ENCODE results near the gene RPP40.

RPP40 gene

GRCh38 chr6:4987432-4987831 is 16.4 kb downstream of the RPP40 start:
- H3K27ac ChIP-seq (ENCODE audit: low read length) = no peak overlapping the region
- no peak overlapping the region for H3K4me3 ChIP-seq (ENCODE audit: low read length)
- H3K4me1 ChIP-seq (ENCODE audit: control insufficient read depth, insufficient read depth, low read length) = no peaks in the 10 kb centered on the region
- H3K36me3 ChIP-seq (ENCODE audit: control insufficient read depth, insufficient read depth, low read length) = no peaks in the 10 kb centered on the region
- no CpG with 5 or more reads among the region's 4 CpGs for WGBS (ENCODE audit: insufficient coverage, insufficient read length)
- H3K9me3 ChIP-seq (ENCODE audit: control insufficient read depth, insufficient read depth, low read length) = no peaks in the 10 kb centered on the region
- no peak for DNase-seq (ENCODE audit: low read depth, low spot score)
- no peaks in the 10 kb centered on the region for H3K27me3 ChIP-seq (ENCODE audit: control insufficient read depth, insufficient read depth, low read length)

GRCh38 chr6:4986999-4987398 is 16.8 kb downstream of the RPP40 start:
- no CpG with 5 or more reads among the region's 3 CpGs for WGBS (ENCODE audit: insufficient coverage, insufficient read length)
- H3K27me3 ChIP-seq (ENCODE audit: control insufficient read depth, insufficient read depth, low read length) = no peaks in the 10 kb centered on the region
- DNase-seq (ENCODE audit: low read depth, low spot score) = no peak

GRCh38 chr6:4983322-4983721 is 20.5 kb downstream of the RPP40 start:
- Histone ChIP-seq H3K9me3 (ENCODE audit: control insufficient read depth, insufficient read depth, low read length) (no peaks in the 10 kb centered on the region), H3K27ac (ENCODE audit: low read length) (no peak overlapping the region), H3K4me3 (ENCODE audit: low read length) (no peak overlapping the region), H3K4me1 (ENCODE audit: control insufficient read depth, insufficient read depth, low read length) (no peaks in the 10 kb centered on the region), H3K27me3 (ENCODE audit: control insufficient read depth, insufficient read depth, low read length) (no peaks in the 10 kb centered on the region), H3K36me3 (ENCODE audit: control insufficient read depth, insufficient read depth, low read length) (no peaks in the 10 kb centered on the region)
- WGBS (ENCODE audit: insufficient coverage, insufficient read length) = no CpG with 5 or more reads among the region's 6 CpGs
- no peak for DNase-seq (ENCODE audit: low read depth, low spot score)

More at GRCh38 chr6:4986999-4987398, 16.8 kb downstream of the RPP40 start:
- no peaks in the 10 kb centered on the region for H3K36me3 ChIP-seq (ENCODE audit: control insufficient read depth, insufficient read depth, low read length)
- no peaks in the 10 kb centered on the region for H3K4me1 ChIP-seq (ENCODE audit: control insufficient read depth, insufficient read depth, low read length)
- no peaks in the 10 kb centered on the region for H3K9me3 ChIP-seq (ENCODE audit: control insufficient read depth, insufficient read depth, low read length)
- no peak overlapping the region for H3K4me3 ChIP-seq (ENCODE audit: low read length)
- H3K27ac ChIP-seq (ENCODE audit: low read length) = no peak overlapping the region

- H3K36me3 ChIP-seq (ENCODE audit: control insufficient read depth, insufficient read depth, low read length) = no peaks in the 10 kb centered on the region
- no peak overlapping the region for H3K4me3 ChIP-seq (ENCODE audit: low read length)
- no peak overlapping the region for H3K27ac ChIP-seq (ENCODE audit: low read length)
- H3K27me3 ChIP-seq (ENCODE audit: control insufficient read depth, insufficient read depth, low read length) = no peaks in the 10 kb centered on the region
- no peaks in the 10 kb centered on the region for H3K4me1 ChIP-seq (ENCODE audit: control insufficient read depth, insufficient read depth, low read length)
- H3K9me3 ChIP-seq (ENCODE audit: control insufficient read depth, insufficient read depth, low read length) = no peaks in the 10 kb centered on the region
- WGBS (ENCODE audit: insufficient coverage, insufficient read length) = no CpG with 5 or more reads among the region's 6 CpGs
- DNase-seq (ENCODE audit: low read depth, low spot score) = no peak
Observed at GRCh38 chr6:4981761-4982160, 22.1 kb downstream of the RPP40 start.

- no peaks in the 10 kb centered on the region for H3K4me1 ChIP-seq (ENCODE audit: control insufficient read depth, insufficient read depth, low read length)
- WGBS (ENCODE audit: insufficient coverage, insufficient read length) = no CpG with 5 or more reads among the region's 3 CpGs
- H3K27ac ChIP-seq (ENCODE audit: low read length) = no peak overlapping the region
- H3K4me3 ChIP-seq (ENCODE audit: low read length) = no peak overlapping the region
- H3K27me3 ChIP-seq (ENCODE audit: control insufficient read depth, insufficient read depth, low read length) = no peaks in the 10 kb centered on the region
- no peaks in the 10 kb centered on the region for H3K9me3 ChIP-seq (ENCODE audit: control insufficient read depth, insufficient read depth, low read length)
- DNase-seq (ENCODE audit: low read depth, low spot score) = no peak
- H3K36me3 ChIP-seq (ENCODE audit: control insufficient read depth, insufficient read depth, low read length) = no peaks in the 10 kb centered on the region
Observed at GRCh38 chr6:4979426-4979825, 24.4 kb downstream of the RPP40 start.

DNA sequence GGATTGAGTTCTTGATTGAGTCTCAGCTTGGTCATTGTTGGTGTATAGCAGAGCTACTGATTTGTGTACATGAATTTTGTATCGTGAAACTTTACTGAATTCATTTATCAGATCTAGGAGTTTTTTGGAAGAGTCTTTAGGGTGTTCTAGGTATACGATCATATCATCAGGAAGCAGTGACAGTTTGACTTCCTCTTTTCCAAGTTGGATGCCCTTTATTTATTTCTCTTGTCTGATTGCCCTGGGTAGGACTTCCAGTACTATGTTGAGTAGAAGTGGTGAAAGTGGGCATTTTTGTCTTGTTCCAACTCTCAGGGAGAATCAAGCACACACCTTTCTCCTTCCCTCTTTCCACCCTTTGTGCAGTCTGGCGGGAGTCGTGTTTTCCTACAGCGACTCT is 26.4 kb downstream of the RPP40 start:
- WGBS (ENCODE audit: insufficient coverage, insufficient read length) = no CpG with 5 or more reads among the region's 5 CpGs
- no peaks in the 10 kb centered on the region for H3K36me3 ChIP-seq (ENCODE audit: control insufficient read depth, insufficient read depth, low read length)
- no peak for DNase-seq (ENCODE audit: low read depth, low spot score)
- H3K4me1 ChIP-seq (ENCODE audit: control insufficient read depth, insufficient read depth, low read length) = peaks cover 5% of the 10 kb centered on the region
- no peaks in the 10 kb centered on the region for H3K27me3 ChIP-seq (ENCODE audit: control insufficient read depth, insufficient read depth, low read length)
- no peaks in the 10 kb centered on the region for H3K9me3 ChIP-seq (ENCODE audit: control insufficient read depth, insufficient read depth, low read length)
- H3K27ac ChIP-seq (ENCODE audit: low read length) = no peak overlapping the region
- no peak overlapping the region for H3K4me3 ChIP-seq (ENCODE audit: low read length)

DNA sequence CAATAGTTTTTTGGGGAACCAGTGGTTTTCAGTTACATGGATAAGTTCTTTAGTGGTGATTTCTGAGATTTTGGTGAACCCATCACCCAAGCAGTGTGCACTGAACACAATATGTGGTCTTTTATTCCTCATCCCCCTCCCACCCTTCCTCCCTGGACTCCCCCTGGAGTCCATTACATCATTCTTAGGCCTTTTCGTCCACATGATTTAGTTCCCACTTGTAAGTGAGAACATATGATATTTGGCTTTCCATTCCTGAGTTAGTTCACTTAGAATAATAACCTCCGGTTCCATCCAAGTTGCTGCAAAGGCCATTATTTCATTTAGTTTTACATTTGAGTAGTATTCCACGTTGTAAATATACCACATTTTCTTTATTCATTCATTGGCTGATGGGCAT is 28.3 kb downstream of the RPP40 start:
- H3K36me3 ChIP-seq (ENCODE audit: control insufficient read depth, insufficient read depth, low read length) = no peaks in the 10 kb centered on the region
- DNase-seq (ENCODE audit: low read depth, low spot score) = no peak
- peaks cover 5% of the 10 kb centered on the region for H3K4me1 ChIP-seq (ENCODE audit: control insufficient read depth, insufficient read depth, low read length)
- H3K27ac ChIP-seq (ENCODE audit: low read length) = no peak overlapping the region
- WGBS (ENCODE audit: insufficient coverage, insufficient read length) = no CpG with 5 or more reads among the region's 3 CpGs
- no peaks in the 10 kb centered on the region for H3K9me3 ChIP-seq (ENCODE audit: control insufficient read depth, insufficient read depth, low read length)
- no peak overlapping the region for H3K4me3 ChIP-seq (ENCODE audit: low read length)
- H3K27me3 ChIP-seq (ENCODE audit: control insufficient read depth, insufficient read depth, low read length) = no peaks in the 10 kb centered on the region

GRCh38 chr6:4974962-4975361 is 28.9 kb downstream of the RPP40 start:
- peaks cover 5% of the 10 kb centered on the region for H3K4me1 ChIP-seq (ENCODE audit: control insufficient read depth, insufficient read depth, low read length)
- DNase-seq (ENCODE audit: low read depth, low spot score) = no peak
- H3K36me3 ChIP-seq (ENCODE audit: control insufficient read depth, insufficient read depth, low read length) = no peaks in the 10 kb centered on the region
- H3K27me3 ChIP-seq (ENCODE audit: control insufficient read depth, insufficient read depth, low read length) = no peaks in the 10 kb centered on the region
- no peak overlapping the region for H3K27ac ChIP-seq (ENCODE audit: low read length)
- H3K4me3 ChIP-seq (ENCODE audit: low read length) = no peak overlapping the region
- no CpG with 5 or more reads among the region's 8 CpGs for WGBS (ENCODE audit: insufficient coverage, insufficient read length)
- no peaks in the 10 kb centered on the region for H3K9me3 ChIP-seq (ENCODE audit: control insufficient read depth, insufficient read depth, low read length)

GRCh38 chr6:4973982-4974745 is 29.7 kb downstream of the RPP40 start:
- H3K36me3 ChIP-seq (ENCODE audit: control insufficient read depth, insufficient read depth, low read length) = no peaks in the 10 kb centered on the region
- no CpG with 5 or more reads among the region's 14 CpGs for WGBS (ENCODE audit: insufficient coverage, insufficient read length)
- H3K27ac ChIP-seq (ENCODE audit: low read length) = no peak overlapping the region
- H3K9me3 ChIP-seq (ENCODE audit: control insufficient read depth, insufficient read depth, low read length) = no peaks in the 10 kb centered on the region
- H3K4me3 ChIP-seq (ENCODE audit: low read length) = no peak overlapping the region
- H3K27me3 ChIP-seq (ENCODE audit: control insufficient read depth, insufficient read depth, low read length) = no peaks in the 10 kb centered on the region
- DNase-seq (ENCODE audit: low read depth, low spot score) = peak; percentile 57
- peaks cover 5% of the 10 kb centered on the region for H3K4me1 ChIP-seq (ENCODE audit: control insufficient read depth, insufficient read depth, low read length)

GRCh38 chr6:4973415-4973814 is 30.4 kb downstream of the RPP40 start:
- Histone ChIP-seq H3K27me3 (ENCODE audit: control insufficient read depth, insufficient read depth, low read length) (no peaks in the 10 kb centered on the region), H3K4me1 (ENCODE audit: control insufficient read depth, insufficient read depth, low read length) (peaks cover 5% of the 10 kb centered on the region), H3K27ac (ENCODE audit: low read length) (no peak overlapping the region), H3K9me3 (ENCODE audit: control insufficient read depth, insufficient read depth, low read length) (no peaks in the 10 kb centered on the region), H3K36me3 (ENCODE audit: control insufficient read depth, insufficient read depth, low read length) (no peaks in the 10 kb centered on the region), H3K4me3 (ENCODE audit: low read length) (no peak overlapping the region)
- no peak for DNase-seq (ENCODE audit: low read depth, low spot score)
- WGBS (ENCODE audit: insufficient coverage, insufficient read length) = no CpG with 5 or more reads among the region's 13 CpGs

GRCh38 chr6:4972438-4972837 is 31.4 kb downstream of the RPP40 start:
- no peaks in the 10 kb centered on the region for H3K9me3 ChIP-seq (ENCODE audit: control insufficient read depth, insufficient read depth, low read length)
- H3K4me1 ChIP-seq (ENCODE audit: control insufficient read depth, insufficient read depth, low read length) = peaks cover 5% of the 10 kb centered on the region
- DNase-seq (ENCODE audit: low read depth, low spot score) = no peak
- no peaks in the 10 kb centered on the region for H3K27me3 ChIP-seq (ENCODE audit: control insufficient read depth, insufficient read depth, low read length)
- no peak overlapping the region for H3K4me3 ChIP-seq (ENCODE audit: low read length)
- 100% methylated on average over 2 of the region's 10 CpGs for WGBS (ENCODE audit: insufficient coverage, insufficient read length)
- no peak overlapping the region for H3K27ac ChIP-seq (ENCODE audit: low read length)
- no peaks in the 10 kb centered on the region for H3K36me3 ChIP-seq (ENCODE audit: control insufficient read depth, insufficient read depth, low read length)
